HEK293 (cell line): ENCODE data around the gene FFAR2.

Experiments used
- CTCF ChIP-seq: fragments of 450-650 bp; formaldehyde crosslinking; IDR thresholded peaks from 2 replicates; pipeline ENCODE4 v1.5.1; 2016; ENCODE audit warnings: missing biosample characterization, missing genetic modification characterization
- ZIC2 ChIP-seq: fragments of 450-650 bp; formaldehyde crosslinking; IDR thresholded peaks from 2 replicates; pipeline ENCODE4 v1.5.1; 2016; ENCODE audit warnings: missing biosample characterization, missing genetic modification characterization
- ZNF629 ChIP-seq: fragments of 450-650 bp; formaldehyde crosslinking; IDR thresholded peaks from 2 replicates; pipeline ENCODE4 v1.5.1; 2017; ENCODE audit warnings: missing biosample characterization, missing genetic modification characterization
- TF ChIP-seq, protein P1 (sequence below): IDR thresholded peaks from 2 replicates; pipeline ENCODE4 v1.6.1; 2011; ENCODE audit warnings: mild to moderate bottlenecking, low read depth, low read length, borderline replicate concordance

DNA sequence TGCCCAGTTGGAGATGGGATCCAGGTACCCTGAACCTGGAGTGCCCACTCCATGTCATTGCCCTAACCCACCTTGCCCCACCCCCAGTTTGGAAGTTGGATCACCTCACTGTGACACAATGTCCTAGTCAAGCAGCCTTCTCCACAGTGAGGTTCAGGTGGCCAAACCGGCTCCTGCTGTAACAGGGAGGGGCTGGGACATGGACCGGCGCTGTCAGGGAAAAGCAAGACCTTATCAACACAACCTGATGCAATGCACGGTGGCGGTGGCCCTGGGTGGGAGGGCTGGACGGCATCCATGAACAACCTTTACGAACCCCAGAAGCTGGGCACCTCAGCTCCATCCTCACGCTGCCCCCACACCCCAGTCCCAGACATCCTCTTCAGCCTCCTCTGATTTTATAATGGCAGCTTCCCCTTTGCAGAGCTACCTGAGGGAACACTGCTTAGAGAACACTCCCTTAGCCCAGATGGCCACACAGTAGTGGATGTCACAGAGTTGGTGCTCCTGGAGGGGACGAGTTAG lies 43.8 kb downstream of the FFAR2 start:
- no peak for TF ChIP-seq CTCF (tag by site-specific recombination)
- no peak for TF ChIP-seq ZNF629 (tag by site-specific recombination)
- TF ChIP-seq, protein P1, sequence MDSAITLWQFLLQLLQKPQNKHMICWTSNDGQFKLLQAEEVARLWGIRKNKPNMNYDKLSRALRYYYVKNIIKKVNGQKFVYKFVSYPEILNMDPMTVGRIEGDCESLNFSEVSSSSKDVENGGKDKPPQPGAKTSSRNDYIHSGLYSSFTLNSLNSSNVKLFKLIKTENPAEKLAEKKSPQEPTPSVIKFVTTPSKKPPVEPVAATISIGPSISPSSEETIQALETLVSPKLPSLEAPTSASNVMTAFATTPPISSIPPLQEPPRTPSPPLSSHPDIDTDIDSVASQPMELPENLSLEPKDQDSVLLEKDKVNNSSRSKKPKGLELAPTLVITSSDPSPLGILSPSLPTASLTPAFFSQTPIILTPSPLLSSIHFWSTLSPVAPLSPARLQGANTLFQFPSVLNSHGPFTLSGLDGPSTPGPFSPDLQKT: no peak
- no peak for TF ChIP-seq ZIC2 (tag by site-specific recombination)
